Thoracic aorta (tissue), 2 donors: ENCODE measurements around the gene FAM177B. TPM values are rescaled to one million over a fixed set of nuclear protein-coding genes. Genes with fewer than 3 reads are reported as not detected.

Source experiments
- ATAC-seq: fragments of 150-250 bp; one replicate; pipeline ENCODE4 v1.8.0; 2017; ENCODE audit warnings: low read depth; ENCODE audit not compliant: insufficient number of reproducible peaks, low FRiP score
- DNase-seq: peaks from one replicate; pipeline ENCODE4 v3.0.0-alpha.2; 2020; ENCODE audit warnings: low spot score
- H3K27ac ChIP-seq, 2 donors: fragments of 200-600 bp; sonication (generic); 1 replicate in 1 of 2; 2 replicates in 1 of 2; pipeline ENCODE4 v1.5.1; 2016; ENCODE audit warnings: mild to moderate bottlenecking in 2 of 2, moderate library complexity in 2 of 2
- H3K27me3 ChIP-seq: fragments of 200-600 bp; sonication (generic); replicated peaks from 2 replicates; pipeline ENCODE4 v1.6.0; 2016; ENCODE audit warnings: mild to moderate bottlenecking; ENCODE audit not compliant: insufficient read depth
- H3K36me3 ChIP-seq: fragments of 200-600 bp; sonication (generic); one replicate; pipeline ENCODE4 v1.5.1; 2016
- H3K4me1 ChIP-seq, 2 donors: fragments of 200-600 bp; sonication (generic); 1 replicate in 1 of 2; 2 replicates in 1 of 2; pipeline versions ENCODE4 v1.5.1 to v1.6.0; 2016; ENCODE audit warnings: low read depth in 2 of 2, mild to moderate bottlenecking in 1 of 2; ENCODE audit not compliant: control insufficient read depth in 1 of 2
- H3K4me3 ChIP-seq: fragments of 200-600 bp; sonication (generic); 2 replicates; pipeline ENCODE4 v1.5.1; 2016; ENCODE audit warnings: mild to moderate bottlenecking
- H3K9me3 ChIP-seq: fragments of 200-600 bp; sonication (generic); 2 replicates; pipeline ENCODE4 v1.5.1; 2016
- CTCF ChIP-seq: fragments of 200-600 bp; sonication (generic); IDR thresholded peaks from one replicate; pipeline ENCODE4 v1.5.1; 2019; ENCODE audit warnings: antibody characterized with exemption
- total RNA-seq, 2 donors: library from RNA; depleted of rRNA; stranded (reverse); fragments of >200 nt; gene quantifications; one replicate each; pipeline versions ENCODE4 v1.1.0 to v1.2.3, GENCODE V29; 2016

Gene FAM177B
- total RNA-seq, 2 donors from 2014 or later: 3.1 TPM; not detected in 1

- H3K27me3 ChIP-seq: no peaks in the 10 kb centered on the region
- no peaks in the 10 kb centered on the region for H3K4me1 ChIP-seq
- no peak overlapping the region for H3K4me3 ChIP-seq
- DNase-seq (no peak), ATAC-seq (no peak)
- no peak for TF ChIP-seq CTCF
- no peaks in the 10 kb centered on the region for H3K9me3 ChIP-seq
- H3K36me3 ChIP-seq: no peaks in the 10 kb centered on the region
- H3K27ac ChIP-seq: no peak overlapping the region
These were observed 47.9 kb downstream of the FAM177B start for GRCh38 chr1:222784916-222785315.

- no peaks in the 10 kb centered on the region for H3K36me3 ChIP-seq
- no peak overlapping the region for H3K27ac ChIP-seq
- no peak for ATAC-seq
- no peaks in the 10 kb centered on the region for H3K27me3 ChIP-seq
- DNase-seq: no peak
- no peak overlapping the region for H3K4me3 ChIP-seq
- H3K9me3 ChIP-seq: no peaks in the 10 kb centered on the region
- H3K4me1 ChIP-seq: no peaks in the 10 kb centered on the region
- TF ChIP-seq CTCF: no peak
These were observed 48.5 kb downstream of the FAM177B start for GRCh38 chr1:222785529-222785928.

- H3K4me1 ChIP-seq: no peaks in the 10 kb centered on the region
- TF ChIP-seq CTCF: no peak
- no peaks in the 10 kb centered on the region for H3K9me3 ChIP-seq
- H3K27ac ChIP-seq: no peak overlapping the region
- DNase-seq (no peak), ATAC-seq (no peak)
- no peaks in the 10 kb centered on the region for H3K36me3 ChIP-seq
- no peaks in the 10 kb centered on the region for H3K27me3 ChIP-seq
- H3K4me3 ChIP-seq: no peak overlapping the region
These were observed 49.1 kb downstream of the FAM177B start for GRCh38 chr1:222786121-222786520.

- no peaks in the 10 kb centered on the region for H3K9me3 ChIP-seq
- H3K36me3 ChIP-seq: no peaks in the 10 kb centered on the region
- ATAC-seq: no peak
- no peak overlapping the region for H3K27ac ChIP-seq
- no peaks in the 10 kb centered on the region for H3K4me1 ChIP-seq
- no peaks in the 10 kb centered on the region for H3K27me3 ChIP-seq
- H3K4me3 ChIP-seq: no peak overlapping the region
- no peak for DNase-seq
- no peak for TF ChIP-seq CTCF
These were observed 50.7 kb downstream of the FAM177B start for GRCh38 chr1:222787729-222788128.

GRCh38 chr1:222788402-222789156 lies 51.6 kb downstream of the FAM177B start:
- Histone ChIP-seq H3K4me1 (no peaks in the 10 kb centered on the region), H3K4me3 (no peak overlapping the region), H3K9me3 (no peaks in the 10 kb centered on the region), H3K36me3 (no peaks in the 10 kb centered on the region), H3K27me3 (no peaks in the 10 kb centered on the region), H3K27ac (no peak overlapping the region)
- no peak for TF ChIP-seq CTCF
- DNase-seq: no peak
- no peak for ATAC-seq
